Activated CD4-positive, alpha-beta T cell treated with anti-CD3 and anti-CD28 coated beads for 4 hours (primary cell): ENCODE data around the gene PHKG1.
A peak's percentile ranks its signal among the peaks of the same experiment; 100 is the strongest.
"Not testable (repeated sequence)": the region's sequence is repeated elsewhere in the genome, so short reads cannot be mapped to it uniquely, and the experiment has no call there.

ENCODE experiments used
- DNase-seq, 2 donors: peaks; one replicate each; pipeline ENCODE4 v3.0.0-alpha.2; 2020

Gene PHKG1

GRCh38 chr7:56092789-56093531, at the start of gene PHKG1:
TSS of gene PHKG1 (minus strand) at chr7:56092952. CDS start at chr7:56088941, 4,011 bp downstream.
- DNase-seq, result no peak

- DNase-seq, result not testable (repeated sequence)
These were observed 38.3 kb upstream of the PHKG1 start for GRCh38 chr7:56131062-56131461.

GRCh38 chr7:56127241-56127975, 34.7 kb upstream of the PHKG1 start:
- no peak for DNase-seq

- DNase-seq, result no peak
These were observed 33.1 kb upstream of the PHKG1 start for GRCh38 chr7:56125831-56126230.

GRCh38 chr7:56124981-56125380, 32.2 kb upstream of the PHKG1 start:
- DNase-seq, result no peak

- no peak for DNase-seq
These were observed 28.7 kb upstream of the PHKG1 start for GRCh38 chr7:56121440-56121839.

GRCh38 chr7:56115852-56116538, 23.2 kb upstream of the PHKG1 start, which contains the start of gene NUPR2:
TSS of gene NUPR2 (minus strand) at chr7:56116417. CDS start at chr7:56116314, 103 bp downstream.
- DNase-seq, result no peak

GRCh38 chr7:56112244-56112643, 19.5 kb upstream of the PHKG1 start:
- not testable (repeated sequence) for DNase-seq

GRCh38 chr7:56110611-56111010, 17.9 kb upstream of the PHKG1 start:
- DNase-seq, result no peak

- no peak for DNase-seq
These were observed 15.2 kb upstream of the PHKG1 start for GRCh38 chr7:56107954-56108258.

- DNase-seq, result peak; percentile 90 to 92
These were observed 13.6 kb upstream of the PHKG1 start, which contains the start of gene CHCHD2 for GRCh38 chr7:56106108-56107073. TSS of gene CHCHD2 (minus strand) at chr7:56106476. CDS start at chr7:56106413, 63 bp downstream.

- DNase-seq, result peak; percentile 23 to 40
These were observed 12.8 kb upstream of the PHKG1 start for GRCh38 chr7:56105508-56105907.

GRCh38 chr7:56104138-56104537, 11.4 kb upstream of the PHKG1 start:
- not testable (repeated sequence) for DNase-seq

- DNase-seq, result no peak
These were observed 6.9 kb upstream of the PHKG1 start for GRCh38 chr7:56099653-56100052.

- DNase-seq, result not testable (repeated sequence)
These were observed 5.6 kb upstream of the PHKG1 start for GRCh38 chr7:56098187-56099008.

GRCh38 chr7:56097700-56098099, 4.9 kb upstream of the PHKG1 start:
- no peak for DNase-seq

- not testable (repeated sequence) for DNase-seq
These were observed 364 bp downstream of the PHKG1 start for GRCh38 chr7:56092388-56092787.

- no peak for DNase-seq
These were observed 1.2 kb downstream of the PHKG1 start for GRCh38 chr7:56091591-56091990.

- no peak for DNase-seq
These were observed 5.3 kb downstream of the PHKG1 start for GRCh38 chr7:56087445-56087844.

GRCh38 chr7:56086761-56087160, 6.0 kb downstream of the PHKG1 start:
- DNase-seq, result no peak

- DNase-seq, result no peak
These were observed 9.5 kb downstream of the PHKG1 start for GRCh38 chr7:56083150-56083785.
